HG03045 (cell line): ENCODE measurements around the gene RADIL.
A peak's percentile ranks its signal among the peaks of the same experiment; 100 is the strongest.

Source experiments
- ATAC-seq: cut with Tn5 transposase; IDR thresholded peaks from one replicate; pipeline ENCODE4 v1.9.1; 2021; ENCODE audit warnings: mild to moderate bottlenecking, moderate library complexity; ENCODE audit not compliant: unreplicated experiment

The RADIL gene

GRCh38 chr7:4783292-4783652 lies 100.2 kb downstream of the RADIL start:
- no peak for ATAC-seq

- no peak for ATAC-seq
These were observed 100.9 kb downstream of the RADIL start for GRCh38 chr7:4782333-4783291.

- ATAC-seq: no peak
These were observed 102.0 kb downstream of the RADIL start for GRCh38 chr7:4781366-4782069.

GRCh38 chr7:4779118-4779517 lies 104.4 kb downstream of the RADIL start:
- ATAC-seq: no peak

- peak; percentile 17 for ATAC-seq
These were observed 107.5 kb downstream of the RADIL start for GRCh38 chr7:4775848-4776623.

GRCh38 chr7:4775250-4775847 lies 108.2 kb downstream of the RADIL start, which contains the start of gene AP5Z1:
Gene AP5Z1 (plus strand): TSS chr7:4775623. CDS start chr7:4775716, 93 bp downstream.
- peak; percentile 95 for ATAC-seq

- ATAC-seq: peak; percentile 14
These were observed 108.8 kb downstream of the RADIL start for GRCh38 chr7:4774658-4775249.

GRCh38 chr7:4774007-4774406 lies 109.5 kb downstream of the RADIL start:
- no peak for ATAC-seq

- ATAC-seq: no peak
These were observed 111.2 kb downstream of the RADIL start for GRCh38 chr7:4772306-4772705.

GRCh38 chr7:4771737-4772136 lies 111.8 kb downstream of the RADIL start:
- no peak for ATAC-seq

GRCh38 chr7:4770886-4771285 lies 112.6 kb downstream of the RADIL start:
- ATAC-seq: no peak

GRCh38 chr7:4769761-4770160 lies 113.8 kb downstream of the RADIL start:
- no peak for ATAC-seq

GRCh38 chr7:4768597-4769569 lies 114.6 kb downstream of the RADIL start:
- no peak for ATAC-seq

- no peak for ATAC-seq
These were observed 116.6 kb downstream of the RADIL start for GRCh38 chr7:4766666-4767519.

- ATAC-seq: no peak
These were observed 117.6 kb downstream of the RADIL start for GRCh38 chr7:4765776-4766490.

- no peak for ATAC-seq
These were observed 119.0 kb downstream of the RADIL start for GRCh38 chr7:4764402-4765007.

- no peak for ATAC-seq
These were observed 119.7 kb downstream of the RADIL start for GRCh38 chr7:4763794-4764185.
